AG09319 (cell line): ENCODE measurements around the gene AHSG.
"Not testable (repeated sequence)": the region's sequence is repeated elsewhere in the genome, so short reads cannot be mapped to it uniquely, and the experiment has no call there.

ENCODE experiments used
- DNase-seq: peaks from one replicate; pipeline ENCODE4 v3.0.0-alpha.2; 2010; ENCODE audit warnings: low read depth; ENCODE audit errors: extremely low read depth
- CTCF ChIP-seq: IDR thresholded peaks from 2 replicates; pipeline ENCODE4 v1.5.1; 2011; ENCODE audit warnings: low read depth, mild to moderate bottlenecking, inconsistent platforms, low read length, moderate library complexity

Gene AHSG

GRCh38 chr3:186626254-186626847, 13.5 kb downstream of the AHSG start:
- DNase-seq = no peak
- TF ChIP-seq CTCF = no peak

DNA sequence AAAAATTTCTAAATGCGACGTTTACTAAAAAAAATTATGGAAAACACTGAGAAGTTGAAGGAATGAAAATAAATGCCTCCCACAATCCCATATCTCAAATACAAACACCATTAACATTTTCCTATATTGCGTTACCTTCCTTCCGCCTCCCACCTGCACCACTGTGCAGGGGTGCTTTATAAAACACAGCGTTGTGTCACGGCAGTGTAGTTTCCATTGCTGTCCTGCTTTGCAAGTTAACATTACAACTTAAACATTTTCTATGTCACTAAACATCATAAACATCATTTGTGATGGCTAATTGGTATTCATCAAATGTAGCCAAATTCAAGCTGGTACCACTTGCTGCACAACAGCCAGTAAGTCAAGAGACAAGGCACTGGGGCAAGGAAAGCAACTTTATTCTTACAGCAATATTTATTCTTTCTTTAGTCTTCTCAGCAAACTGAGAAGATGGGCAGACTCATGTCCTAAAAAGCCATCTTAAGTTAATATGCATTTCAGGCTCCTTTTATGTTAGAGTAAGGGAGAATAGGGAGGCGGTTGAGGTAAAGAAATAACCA, 15.1 kb downstream of the AHSG start:
- TF ChIP-seq CTCF = no peak
- DNase-seq = no peak

GRCh38 chr3:186628756-186629155, 15.9 kb downstream of the AHSG start:
- no peak for DNase-seq
- TF ChIP-seq CTCF = no peak

DNA sequence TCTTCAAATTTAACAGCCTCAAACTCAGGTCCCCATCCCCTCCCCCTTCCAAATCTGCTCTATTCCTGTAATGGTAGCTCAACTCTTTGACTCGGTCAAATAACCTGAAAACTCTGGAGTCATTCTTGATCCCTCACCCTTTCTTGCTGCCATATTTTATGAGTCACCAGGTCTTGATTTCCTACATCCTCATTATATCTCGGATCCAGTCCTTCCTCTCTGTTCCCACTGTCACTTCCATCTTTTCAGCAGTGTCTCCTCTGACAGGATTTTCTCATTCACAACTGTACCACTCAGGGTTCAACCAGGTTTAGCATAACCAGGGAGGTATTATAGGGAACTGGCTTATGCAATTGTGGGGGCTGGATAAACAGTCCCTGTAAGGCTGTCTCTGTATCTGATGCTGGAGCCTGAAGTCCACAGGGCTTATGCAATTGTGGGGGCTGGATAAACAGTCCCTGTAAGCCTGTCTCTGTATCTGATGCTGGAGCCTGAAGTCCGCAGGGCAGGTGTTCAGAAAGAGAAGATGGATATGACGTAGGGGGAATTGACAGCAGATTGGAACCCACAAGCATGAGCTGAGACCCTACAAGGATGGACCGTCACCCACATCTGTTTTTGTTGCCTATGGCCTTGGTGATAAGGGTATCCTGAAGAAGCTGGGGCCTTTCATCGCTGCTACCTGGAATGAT, 18.2 kb downstream of the AHSG start:
- no peak for TF ChIP-seq CTCF
- DNase-seq = no peak

DNA sequence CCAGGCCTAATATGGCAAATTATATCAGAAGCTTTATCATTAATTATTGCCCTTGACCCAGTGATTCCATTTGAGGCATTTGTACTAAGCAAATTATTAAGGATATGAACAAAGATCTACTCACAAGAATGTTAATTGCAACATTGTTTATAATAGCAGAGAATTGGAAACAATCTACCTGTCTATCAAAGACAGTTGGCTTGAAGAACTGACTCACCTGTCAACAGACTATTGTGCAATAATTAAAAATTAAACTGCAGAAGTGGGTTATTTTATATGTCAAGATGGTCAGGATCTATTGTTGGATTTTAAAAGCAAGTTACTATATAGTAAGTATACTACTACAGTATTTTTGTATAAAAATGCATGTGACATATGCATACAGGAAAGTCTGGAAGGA, 20.6 kb downstream of the AHSG start:
- no peak for DNase-seq
- TF ChIP-seq CTCF = no peak

GRCh38 chr3:186634207-186634606, 21.3 kb downstream of the AHSG start:
- DNase-seq = not testable (repeated sequence)

- no peak for DNase-seq
- TF ChIP-seq CTCF = no peak
These were observed 22.7 kb downstream of the AHSG start for GRCh38 chr3:186635532-186635931.
